Cardiac muscle cell (in vitro differentiated cells and primary cell): Measurements from ENCODE around the gene S100A16. TPM values are rescaled to one million over a fixed set of nuclear protein-coding genes. Genes with fewer than 3 reads are reported as not detected.
A peak's percentile ranks its signal among the peaks of the same experiment; 100 is the strongest.
"Not testable (repeated sequence)": the region's sequence is repeated elsewhere in the genome, so short reads cannot be mapped to it uniquely, and the experiment has no call there.

Experiments
- DNase-seq, 2 donors: peaks; one replicate each; pipeline versions ENCODE4 v3.0.0 to v3.0.0-alpha.2; 2010 to 2017; ENCODE audit warnings: low read depth in 1 of 2, low spot score in 1 of 2
- H3K27ac ChIP-seq: fragments of 200-600 bp; sonication (generic); 2 replicates; pipeline ENCODE4 v1.5.1; 2016
- H3K27me3 ChIP-seq: fragments of 200-600 bp; sonication (generic); 2 replicates; pipeline ENCODE4 v1.6.0; 2016; ENCODE audit warnings: control low read depth
- H3K36me3 ChIP-seq: fragments of 200-600 bp; sonication (generic); 2 replicates; pipeline ENCODE4 v1.5.1; 2016; ENCODE audit warnings: control low read depth
- H3K4me1 ChIP-seq: fragments of 200-600 bp; sonication (generic); 2 replicates; pipeline ENCODE4 v1.8.1; 2017; ENCODE audit warnings: low read depth, mild to moderate bottlenecking, mixed run types
- H3K4me3 ChIP-seq: fragments of 200-600 bp; sonication (generic); 2 replicates; pipeline ENCODE4 v1.5.1; 2016; ENCODE audit warnings: mild to moderate bottlenecking
- H3K9me3 ChIP-seq: fragments of 200-600 bp; sonication (generic); 2 replicates; pipeline ENCODE4 v1.5.1; 2017; ENCODE audit warnings: low read depth, mild to moderate bottlenecking, control low read depth
- polyA plus RNA-seq: library from polyadenylated mRNA; unstranded; fragments of >200 nt; fragmentation: Nextera tagmentation; extraction: Ambion mirVana; gene quantifications from 2 replicates; pipeline ENCODE4 v1.2.1, GENCODE V29; 2016
- total RNA-seq: library from RNA; depleted of rRNA; stranded (reverse); fragments of >200 nt; gene quantifications from 2 replicates; pipeline ENCODE4 v1.2.3, GENCODE V29; 2016
- TF ChIP-seq, protein P1 (sequence below): IDR thresholded peaks from 2 replicates; pipeline ENCODE4 v1.5.1; 2012; ENCODE audit warnings: low read depth, mild to moderate bottlenecking, low read length

Gene S100A16
- total and polyA plus RNA-seq, 2 experiments from 2014 or later: 59.7 to 110 TPM

DNA sequence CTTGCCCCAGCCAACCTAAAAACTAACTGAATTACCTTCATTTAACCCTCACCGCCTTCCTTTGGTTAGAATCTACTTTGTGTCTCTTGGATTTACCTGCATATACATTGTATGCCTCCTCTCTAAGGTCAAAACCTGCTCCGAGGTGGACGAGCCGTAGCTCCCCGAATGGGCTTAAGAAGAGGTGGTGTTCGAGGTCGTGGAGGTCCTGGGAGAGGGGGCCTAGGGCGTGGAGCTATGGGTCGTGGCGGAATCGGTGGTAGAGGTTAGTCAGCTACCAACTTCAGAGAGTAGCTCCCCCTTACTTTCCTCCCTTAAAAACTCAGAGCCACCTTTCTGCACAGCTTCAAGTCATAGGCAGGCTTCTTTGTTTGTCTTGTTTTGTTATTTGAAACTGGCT lies 30.2 kb upstream of the S100A16 start:
- Histone ChIP-seq H3K4me3 (no peak overlapping the region), H3K36me3 (peaks cover 74% of the 10 kb centered on the region), H3K27me3 (no peaks in the 10 kb centered on the region), H3K4me1 (no peaks in the 10 kb centered on the region), H3K27ac (peak overlapping the region; percentile 2), H3K9me3 (no peaks in the 10 kb centered on the region)
- TF ChIP-seq, protein P1, sequence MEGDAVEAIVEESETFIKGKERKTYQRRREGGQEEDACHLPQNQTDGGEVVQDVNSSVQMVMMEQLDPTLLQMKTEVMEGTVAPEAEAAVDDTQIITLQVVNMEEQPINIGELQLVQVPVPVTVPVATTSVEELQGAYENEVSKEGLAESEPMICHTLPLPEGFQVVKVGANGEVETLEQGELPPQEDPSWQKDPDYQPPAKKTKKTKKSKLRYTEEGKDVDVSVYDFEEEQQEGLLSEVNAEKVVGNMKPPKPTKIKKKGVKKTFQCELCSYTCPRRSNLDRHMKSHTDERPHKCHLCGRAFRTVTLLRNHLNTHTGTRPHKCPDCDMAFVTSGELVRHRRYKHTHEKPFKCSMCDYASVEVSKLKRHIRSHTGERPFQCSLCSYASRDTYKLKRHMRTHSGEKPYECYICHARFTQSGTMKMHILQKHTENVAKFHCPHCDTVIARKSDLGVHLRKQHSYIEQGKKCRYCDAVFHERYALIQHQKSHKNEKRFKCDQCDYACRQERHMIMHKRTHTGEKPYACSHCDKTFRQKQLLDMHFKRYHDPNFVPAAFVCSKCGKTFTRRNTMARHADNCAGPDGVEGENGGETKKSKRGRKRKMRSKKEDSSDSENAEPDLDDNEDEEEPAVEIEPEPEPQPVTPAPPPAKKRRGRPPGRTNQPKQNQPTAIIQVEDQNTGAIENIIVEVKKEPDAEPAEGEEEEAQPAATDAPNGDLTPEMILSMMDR: no peak
- no peak for DNase-seq

DNA sequence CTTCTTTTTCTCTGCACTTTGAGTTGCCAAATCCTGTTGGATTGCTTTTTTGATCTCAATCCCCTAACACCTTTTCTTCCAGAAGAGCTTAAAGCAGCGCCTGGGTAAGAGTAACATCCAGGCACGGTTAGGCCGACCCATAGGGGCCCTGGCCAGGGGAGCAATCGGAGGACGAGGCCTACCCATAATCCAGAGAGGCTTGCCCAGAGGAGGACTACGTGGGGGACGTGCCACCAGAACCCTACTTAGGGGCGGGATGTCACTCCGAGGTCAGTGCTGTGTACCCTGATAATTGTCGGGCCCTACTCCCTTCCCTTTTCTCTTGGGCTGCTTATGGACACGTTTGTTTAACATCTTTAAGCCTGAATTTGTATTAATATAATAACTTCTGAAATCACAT lies 29.2 kb upstream of the S100A16 start:
- DNase-seq: no peak
- TF ChIP-seq, protein P1: no peak
- Histone ChIP-seq H3K36me3 (peaks cover 79% of the 10 kb centered on the region), H3K4me3 (no peak overlapping the region), H3K27ac (peak overlapping the region; percentile 2), H3K4me1 (no peaks in the 10 kb centered on the region), H3K9me3 (no peaks in the 10 kb centered on the region), H3K27me3 (no peaks in the 10 kb centered on the region)

DNA sequence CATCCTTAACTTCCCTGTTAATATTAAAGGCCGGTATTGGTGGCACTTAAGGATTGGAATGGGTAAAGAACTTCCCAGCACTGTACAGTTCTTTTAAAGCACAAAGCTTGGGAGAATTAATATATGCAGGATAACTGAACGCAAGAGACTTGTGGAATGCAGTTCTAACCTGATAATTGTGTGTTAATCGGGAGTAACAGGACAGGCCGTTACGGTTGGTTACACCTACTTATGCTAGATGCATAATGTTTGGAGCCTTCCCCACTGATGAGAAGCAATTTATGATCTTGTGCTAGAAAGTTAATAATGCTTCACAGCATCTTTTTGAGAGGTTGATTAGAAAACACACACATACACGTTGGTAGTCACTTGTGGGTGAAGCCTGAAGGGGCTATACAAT lies 27.9 kb upstream of the S100A16 start:
- Histone ChIP-seq H3K36me3 (peaks cover 89% of the 10 kb centered on the region), H3K4me1 (peaks cover 8% of the 10 kb centered on the region), H3K9me3 (no peaks in the 10 kb centered on the region), H3K27me3 (no peaks in the 10 kb centered on the region), H3K27ac (no peak overlapping the region), H3K4me3 (no peak overlapping the region)
- no peak for DNase-seq
- TF ChIP-seq, protein P1: no peak

DNA sequence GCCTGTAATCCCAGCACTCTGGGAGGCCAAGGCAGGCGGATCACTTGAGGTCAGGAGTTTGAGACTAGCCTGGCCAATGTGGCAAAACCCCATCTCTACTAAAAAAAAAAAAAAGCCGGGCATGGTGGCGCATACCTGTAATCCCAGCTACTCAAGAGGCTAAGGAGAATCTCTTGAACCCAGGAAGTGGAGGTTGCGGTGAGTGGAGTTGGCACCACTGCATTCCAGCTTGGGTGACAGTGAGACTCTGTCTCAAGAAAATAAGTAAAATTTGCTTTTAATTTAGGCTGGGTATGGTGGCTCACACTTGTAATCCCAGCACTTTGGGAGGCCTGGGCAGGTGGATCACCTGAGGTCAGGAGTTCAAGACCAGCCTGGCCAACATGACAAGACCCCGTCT lies 27.3 kb upstream of the S100A16 start:
- H3K4me3 ChIP-seq, H3K27me3 ChIP-seq, H3K9me3 ChIP-seq, DNase-seq, H3K27ac ChIP-seq: not testable (repeated sequence)
- peaks cover 14% of the 10 kb centered on the region for H3K4me1 ChIP-seq
- H3K36me3 ChIP-seq: peaks cover 82% of the 10 kb centered on the region

DNA sequence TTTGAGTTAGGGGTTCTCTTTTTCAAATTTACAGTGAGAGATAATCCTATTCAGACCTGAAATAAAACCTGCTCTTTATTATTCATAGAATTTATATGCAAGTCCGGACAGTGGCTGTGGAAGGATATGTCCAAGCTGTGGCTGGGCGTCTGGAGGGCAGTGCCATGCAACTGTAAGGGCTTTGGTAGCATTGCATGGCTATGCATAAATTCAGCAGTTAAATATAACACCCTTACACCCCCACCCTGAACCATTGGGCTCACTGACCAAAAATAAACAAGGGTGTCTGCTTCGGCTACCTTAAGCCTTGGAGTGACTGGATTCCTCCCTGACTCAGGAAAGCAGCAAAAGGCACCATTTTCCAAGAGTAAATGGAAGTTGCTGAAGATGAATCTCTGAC lies 26.3 kb upstream of the S100A16 start:
- H3K4me1 ChIP-seq: peaks cover 20% of the 10 kb centered on the region
- no peak overlapping the region for H3K27ac ChIP-seq
- H3K27me3 ChIP-seq: no peaks in the 10 kb centered on the region
- TF ChIP-seq, protein P1: no peak
- no peaks in the 10 kb centered on the region for H3K9me3 ChIP-seq
- peaks cover 74% of the 10 kb centered on the region for H3K36me3 ChIP-seq
- H3K4me3 ChIP-seq: no peak overlapping the region
- DNase-seq: no peak

DNA sequence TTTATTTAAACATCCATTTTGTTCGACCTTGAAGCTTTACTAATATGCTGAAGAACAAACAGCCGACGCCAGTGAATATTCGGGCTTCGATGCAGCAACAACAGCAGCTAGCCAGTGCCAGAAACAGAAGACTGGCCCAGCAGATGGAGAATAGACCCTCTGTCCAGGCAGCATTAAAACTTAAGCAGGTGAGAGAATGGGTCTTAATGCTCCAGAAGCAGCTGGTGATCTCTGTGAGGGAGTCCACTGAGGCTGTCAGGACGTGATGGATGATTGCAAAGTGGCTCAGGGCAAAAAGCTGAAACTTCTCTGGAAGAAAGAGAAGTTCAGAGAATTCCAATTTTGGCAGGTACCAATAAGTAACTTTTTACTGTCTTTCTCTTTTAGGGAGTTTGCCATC lies 25.3 kb upstream of the S100A16 start:
- H3K36me3 ChIP-seq: peaks cover 64% of the 10 kb centered on the region

More for the DNA sequence above, 25.3 kb upstream of the S100A16 start:
- no peak for DNase-seq
- Histone ChIP-seq H3K4me3 (no peak overlapping the region), H3K9me3 (no peaks in the 10 kb centered on the region), H3K4me1 (peaks cover 20% of the 10 kb centered on the region), H3K27me3 (no peaks in the 10 kb centered on the region), H3K27ac (no peak overlapping the region)
- TF ChIP-seq, protein P1: no peak
